K562 (cell line): Measurements from ENCODE around the gene SPDYE6. TPM values are rescaled to one million over a fixed set of nuclear protein-coding genes. Genes with fewer than 3 reads are reported as not detected.

Source experiments
- ARID2 ChIP-seq: fragments of 450-650 bp; IDR thresholded peaks from 2 replicates; pipeline ENCODE4 v1.6.1; 2017; ENCODE audit warnings: antibody characterized with exemption, mild to moderate bottlenecking
- BMI1 ChIP-seq: fragments of 150-350 bp; IDR thresholded peaks from 2 replicates; pipeline ENCODE4 v1.6.1; 2014; ENCODE audit warnings: low read length
- CC2D1A ChIP-seq: fragments of 450-650 bp; IDR thresholded peaks from 2 replicates; pipeline ENCODE4 v1.6.1; 2017; ENCODE audit warnings: mild to moderate bottlenecking
- CREB1 ChIP-seq, 2 experiments: sonication (generic) in 1 of 2; formaldehyde crosslinking in 1 of 2; IDR thresholded peaks; 2 replicates each; pipeline versions ENCODE4 v1.6.1 to v1.8.0; 2012 to 2022; ENCODE audit warnings: inconsistent platforms in 1 of 2, mild to moderate bottlenecking in 1 of 2, missing genetic modification reagents in 1 of 2, moderate library complexity in 1 of 2
- CTCF ChIP-seq, 3 experiments: IDR thresholded peaks in 2 of 3; conservative IDR thresholded peaks in 1 of 3; 2 replicates each; pipeline ENCODE4 v1.5.1; 2011 to 2012; ENCODE audit warnings: low read length in 3 of 3, mild to moderate bottlenecking in 3 of 3, control low read depth in 2 of 3, improper control_type of control experiment in 1 of 3, inconsistent platforms in 1 of 3, low read depth in 1 of 3, mixed read lengths in 1 of 3, moderate library complexity in 1 of 3; ENCODE audit not compliant: insufficient read depth in 2 of 3
- E4F1 ChIP-seq: fragments of 250-450 bp; sonication (Bioruptor Pico); IDR thresholded peaks from 2 replicates; pipeline ENCODE4 v1.5.0; 2021; ENCODE audit warnings: mild to moderate bottlenecking, borderline replicate concordance
- ESRRA ChIP-seq: fragments of 450-650 bp; IDR thresholded peaks from 2 replicates; pipeline ENCODE4 v1.6.1; 2014; ENCODE audit warnings: low read depth, mild to moderate bottlenecking, moderate library complexity, borderline replicate concordance
- ETS2 ChIP-seq: IDR thresholded peaks from 2 replicates; pipeline ENCODE4 v1.6.1; 2016; ENCODE audit warnings: borderline replicate concordance, missing genetic modification characterization, mild to moderate bottlenecking, moderate library complexity, missing compliant biosample characterization; ENCODE audit not compliant: poor library complexity, severe bottlenecking
- FOXA3 ChIP-seq, 2 experiments: fragments of 450-650 bp in 1 of 2; sonication (generic) in 1 of 2; formaldehyde crosslinking; IDR thresholded peaks in 1 of 2; conservative IDR thresholded peaks in 1 of 2; 2 replicates each; pipeline versions ENCODE4 v1.4.0 to v1.8.0; 2020 to 2022; ENCODE audit warnings: mild to moderate bottlenecking in 2 of 2, missing genetic modification reagents in 1 of 2
- KDM2B ChIP-seq: fragments of 250-450 bp; sonication (Bioruptor Pico); IDR thresholded peaks from 2 replicates; pipeline ENCODE4 v1.8.0; 2021; ENCODE audit warnings: mild to moderate bottlenecking, moderate library complexity
- LCOR ChIP-seq: sonication (generic); formaldehyde crosslinking; IDR thresholded peaks from 2 replicates; pipeline ENCODE4 v1.8.0; 2022; ENCODE audit warnings: mild to moderate bottlenecking, missing genetic modification reagents
- MTA2 ChIP-seq: fragments of 450-650 bp; IDR thresholded peaks from 2 replicates; pipeline ENCODE4 v1.6.1; 2016; ENCODE audit warnings: low read depth
- PRDM10 ChIP-seq: fragments of 450-650 bp; IDR thresholded peaks from 2 replicates; pipeline ENCODE4 v1.6.1; 2018; ENCODE audit not compliant: partially characterized antibody
- PRPF4 ChIP-seq: fragments of 200-400 bp; formaldehyde crosslinking; IDR thresholded peaks from one replicate; pipeline ENCODE4 v1.6.1; 2017; ENCODE audit warnings: low read length, low read depth, mild to moderate bottlenecking; ENCODE audit not compliant: insufficient read depth, poor library complexity, severe bottlenecking
- ZBTB17 ChIP-seq: fragments of 450-650 bp; formaldehyde crosslinking; IDR thresholded peaks from 2 replicates; pipeline ENCODE4 v1.4.0; 2020; ENCODE audit warnings: mild to moderate bottlenecking
- ZBTB2 ChIP-seq: fragments of 450-650 bp; IDR thresholded peaks from 2 replicates; pipeline ENCODE4 v1.6.1; 2016; ENCODE audit warnings: antibody characterized with exemption
- ZKSCAN3 ChIP-seq: fragments of 250-450 bp; sonication (Bioruptor Pico); IDR thresholded peaks from 2 replicates; pipeline ENCODE4 v1.4.0; 2020
- ZNF507 ChIP-seq: conservative IDR thresholded peaks from 2 replicates; pipeline ENCODE4 v1.6.1; 2017; ENCODE audit warnings: missing genetic modification characterization, missing compliant biosample characterization
- polyA plus RNA-seq, 8 experiments: library from polyadenylated mRNA; depleted of rRNA in 4 of 8; stranded (reverse) in 5 of 8; unstranded in 3 of 8; fragments of >200 nt; fragmentation: Nextera tagmentation in 2 of 8; fragmentation: Illumina TruSeq in 1 of 8; extraction: Ambion mirVana in 2 of 8; extraction: Trizol in 1 of 8; gene quantifications; 2 replicates each; pipeline versions ENCODE4 v1.2.1 to v1.2.3, GENCODE V29; 2011 to 2014; ENCODE audit warnings: inconsistent platforms in 1 of 8, missing spikeins in 1 of 8
- total RNA-seq, 7 experiments: library from RNA; depleted of rRNA in 6 of 7; stranded (reverse); fragments of >200 nt in 6 of 7; fragmentation: Illumina TruSeq in 2 of 7; extraction: Trizol in 2 of 7; gene quantifications; 2 replicates each; pipeline versions ENCODE4 v1.2.1 to v1.2.3, GENCODE V29; 2011 to 2021; ENCODE audit warnings: low replicate concordance in 1 of 7

Gene SPDYE6
- total and polyA plus RNA-seq, 9 of the 15 experiments (the other 6 are each of a cell fraction or from before 2014, with no cell fraction given) = 0.24 to 0.35 TPM; not detected in 7

- peak; percentile 69; the same call in 1 of the 2 replicates for TF ChIP-seq CC2D1A
- TF ChIP-seq PRDM10 = no peak
- TF ChIP-seq ESRRA = 0 out of 2 replicates have a peak, but pooled peaks have one; percentile 17
- no peak for TF ChIP-seq ZBTB2
- no peak for TF ChIP-seq KDM2B (CRISPR knock-in tag)
- TF ChIP-seq ZKSCAN3 = no peak
- no peak for TF ChIP-seq BMI1
- TF ChIP-seq ZNF507 (tag) = no peak
- no peak for TF ChIP-seq FOXA3 (CRISPR knock-in tag; conservative IDR thresholded peaks at IDR 0.05 in 1 of 2, IDR thresholded peaks at IDR 0.05 in 1 of 2)
- TF ChIP-seq PRPF4 = no peak
- no peak for TF ChIP-seq ZBTB17 (CRISPR knock-in tag)
- no peak for TF ChIP-seq E4F1 (CRISPR knock-in tag)
- peak; percentile 94 to 97 (median 96) for TF ChIP-seq CTCF (IDR thresholded peaks at IDR 0.05 in 2 of 3, conservative IDR thresholded peaks at IDR 0.05 in 1 of 3; ENCODE audit: insufficient read depth in 2 of 3, low read depth in 1 of 3, low read length in 3 of 3)
- TF ChIP-seq MTA2 = no peak
- TF ChIP-seq ETS2 (tag) = no peak
- no peak for TF ChIP-seq LCOR
- peak; percentile 72 for TF ChIP-seq ARID2
- no peak for TF ChIP-seq CREB1 (IDR thresholded peaks at IDR 0.05)
- TF ChIP-seq CREB1 (CRISPR knock-in tag; IDR thresholded peaks at IDR 0.05) = no peak; the same call in 1 of the 2 replicates
Measured at GRCh38 chr7:102390697-102391484, 34.6 kb upstream of the SPDYE6 start (continued).
